ENCODE data around the gene CAPNS1. TPM values are rescaled to one million over a fixed set of nuclear protein-coding genes. Genes with fewer than 3 reads are reported as not detected.

The CAPNS1 gene
- total RNA-seq, 1 donor = 400 TPM

GRCh38 chr19:36198119-36198518, 58.3 kb downstream of the CAPNS1 start:
- no peak for DNase-seq (ENCODE audit: insufficient read length, low spot score, missing footprints)
- Histone ChIP-seq H3K4me1 (ENCODE audit: insufficient read depth, low read length) (no peaks in the 10 kb centered on the region), H3K79me2 (ENCODE audit: insufficient read depth, low read length) (peaks cover 3% of the 10 kb centered on the region), H3K9me3 (ENCODE audit: low read depth, low read length) (no peaks in the 10 kb centered on the region), H3K4me3 (ENCODE audit: insufficient read depth, low read length) (no peak overlapping the region), H3K4me2 (ENCODE audit: insufficient read depth, low read length) (no peak overlapping the region), H3K36me3 (ENCODE audit: insufficient read depth, low read length) (peaks cover 5% of the 10 kb centered on the region), H2AFZ (ENCODE audit: low read length) (no peak overlapping the region), H3K27ac (ENCODE audit: low read depth, low read length) (no peak overlapping the region), H3K27me3 (ENCODE audit: insufficient read depth, low read length) (no peaks in the 10 kb centered on the region), H4K20me1 (ENCODE audit: insufficient read depth, low read length) (no peaks in the 10 kb centered on the region)
- no peak for TF ChIP-seq CTCF (IDR thresholded peaks at IDR 0.05; ENCODE audit: extremely low read depth, low read depth, low read length)

Other genes with a start within 250 kb of the CAPNS1 start
- gene NFKBID, start 239.5 kb upstream of the CAPNS1 start, total RNA-seq = 4.4 and 5.8 TPM in 2 replicates
- 0.36 and 1.5 TPM in 2 replicates for gene HCST, start 237.5 kb upstream of the CAPNS1 start, total RNA-seq
- gene TYROBP, start 231.8 kb upstream of the CAPNS1 start, total RNA-seq = 0.36 TPM in 1 of 2 replicates, not detected in the other
- gene LRFN3, start 203.7 kb upstream of the CAPNS1 start, total RNA-seq = 4.4 and 6.9 TPM in 2 replicates
- gene SDHAF1, start 144.9 kb upstream of the CAPNS1 start, total RNA-seq = 15.3 and 21.0 TPM in 2 replicates
- under 0.01 TPM in 1 of 2 replicates, not detected in the other for gene SYNE4, start 131.3 kb upstream of the CAPNS1 start, total RNA-seq
- gene ALKBH6, start 125.9 kb upstream of the CAPNS1 start, total RNA-seq = 8.3 and 12.3 TPM in 2 replicates
- 13.4 and 21.2 TPM in 2 replicates for gene CLIP3, start 107.2 kb upstream of the CAPNS1 start, total RNA-seq
- gene THAP8, start 85.8 kb upstream of the CAPNS1 start, total RNA-seq = 3.2 and 5.1 TPM in 2 replicates
- 1.4 and 1.8 TPM in 2 replicates for gene WDR62, start 85.2 kb upstream of the CAPNS1 start, total RNA-seq
- not detected in 2 replicates for gene OVOL3, start 28.9 kb upstream of the CAPNS1 start, total RNA-seq
- 22.4 and 33.6 TPM in 2 replicates for gene POLR2I, start 25.2 kb upstream of the CAPNS1 start, total RNA-seq
- 126 and 136 TPM in 2 replicates for gene TBCB, start 24.6 kb upstream of the CAPNS1 start, total RNA-seq
- 8.3 and 13.6 TPM in 2 replicates for gene COX7A1, start 12.4 kb downstream of the CAPNS1 start, total RNA-seq
- gene ZNF565, start 74.6 kb downstream of the CAPNS1 start, total RNA-seq = 6.9 and 7.1 TPM in 2 replicates
- 65.7 and 82.2 TPM in 2 replicates for gene ZNF146, start 75.0 kb downstream of the CAPNS1 start, total RNA-seq
- gene ZFP14, start 239.1 kb downstream of the CAPNS1 start, total RNA-seq = 4.3 and 5.3 TPM in 2 replicates

All from osteoblast (primary cell).